Colonic mucosa (tissue), 4 donors: ENCODE measurements around the gene SMIM27. TPM values are rescaled to one million over a fixed set of nuclear protein-coding genes. Genes with fewer than 3 reads are reported as not detected.
A peak's percentile ranks its signal among the peaks of the same experiment; 100 is the strongest.

ENCODE experiments used
- DNase-seq: peaks from one replicate; pipeline ENCODE4 v3.0.0-alpha.2; 2020
- H3K27ac ChIP-seq: fragments of 200-600 bp; one replicate; pipeline ENCODE4 v1.8.0; 2021
- H3K27me3 ChIP-seq: fragments of 200-600 bp; one replicate; pipeline ENCODE4 v1.8.0; 2021
- H3K36me3 ChIP-seq: fragments of 200-600 bp; one replicate; pipeline ENCODE4 v1.8.0; 2021
- H3K4me1 ChIP-seq: fragments of 200-600 bp; one replicate; pipeline ENCODE4 v1.8.0; 2021; ENCODE audit warnings: mild to moderate bottlenecking
- H3K4me3 ChIP-seq: fragments of 200-600 bp; one replicate; pipeline ENCODE4 v1.8.0; 2021
- H3K9ac ChIP-seq, 2 donors: one replicate each; pipeline ENCODE4 v1.7.0; 2013; ENCODE audit warnings: control low read depth in 2 of 2, low read depth in 2 of 2, low read length in 2 of 2
- H3K9me3 ChIP-seq: fragments of 200-600 bp; one replicate; pipeline ENCODE4 v1.8.0; 2021
- CTCF ChIP-seq: fragments of 200-600 bp; IDR thresholded peaks from one replicate; pipeline ENCODE4 v1.8.0; 2022; ENCODE audit warnings: antibody characterized with exemption, mild to moderate bottlenecking
- intact Hi-C: fragments of 100-400 bp; cut with DNase I; formaldehyde crosslinking; loops from one replicate; pipeline ENCODE4 v1.14.1; 2022
- total RNA-seq, 2 donors: library from RNA; stranded (reverse); fragmentation: NEBNext Ultra II Directional in 1 of 2; extraction: Animal tissue kit (Norgen Biotek cat#: 25700) in 1 of 2; gene quantifications; one replicate each; pipeline ENCODE4 v1.2.1, GENCODE V29; 2021
- donor health status: healthy.
- donor health status: DM: no; HTN: no; CAD: no.
- donor health status: DM: no; HTN: no; CAD: no.

The SMIM27 gene
- 10 to 100 TPM in 1 of 2 donors, 1 to 10 TPM in 1; 7.4 to 10.9 TPM for total RNA-seq

GRCh38 chr9:32552172-32552872 lies at the start of gene SMIM27, which contains the start of gene TOPORS:
Gene SMIM27, plus strand, starts transcription at chr9:32552327. Its CDS starts 108 bp downstream, at chr9:32552435.
Gene TOPORS, minus strand, starts transcription at chr9:32552586. Its CDS starts 150 bp downstream, at chr9:32552436.
- Histone ChIP-seq H3K27ac (peak within 1 kb of the TSS; percentile 95), H3K9me3 (no peaks in the 10 kb centered on the region), H3K27me3 (no peaks in the 10 kb centered on the region), H3K9ac (peak within 1 kb of the TSS; percentile 95 to 99), H3K36me3 (no peaks in the 10 kb centered on the region), H3K4me3 (peak within 1 kb of the TSS; percentile 86), H3K4me1 (peaks cover 8% of the 10 kb centered on the region)
- intact Hi-C loops, result no loop called here
- no peak for TF ChIP-seq CTCF
- peak; percentile 90 for DNase-seq

GRCh38 chr9:32502464-32502863 lies 49.7 kb upstream of the SMIM27 start:
- H3K36me3 ChIP-seq, result no peaks in the 10 kb centered on the region
- H3K27ac ChIP-seq, result no peak overlapping the region
- H3K9me3 ChIP-seq, result no peaks in the 10 kb centered on the region
- DNase-seq, result no peak
- no peaks in the 10 kb centered on the region for H3K4me1 ChIP-seq
- no peaks in the 10 kb centered on the region for H3K27me3 ChIP-seq
- TF ChIP-seq CTCF, result no peak
- no peak overlapping the region for H3K9ac ChIP-seq
- no peak overlapping the region for H3K4me3 ChIP-seq
- intact Hi-C loops, result no loop called here

GRCh38 chr9:32503008-32503407 lies 49.1 kb upstream of the SMIM27 start:
- no peaks in the 10 kb centered on the region for H3K4me1 ChIP-seq
- TF ChIP-seq CTCF, result no peak
- no peak overlapping the region for H3K4me3 ChIP-seq
- no peaks in the 10 kb centered on the region for H3K27me3 ChIP-seq
- no peak overlapping the region for H3K9ac ChIP-seq
- no peaks in the 10 kb centered on the region for H3K36me3 ChIP-seq
- no peak for DNase-seq
- no peak overlapping the region for H3K27ac ChIP-seq
- no peaks in the 10 kb centered on the region for H3K9me3 ChIP-seq
- intact Hi-C loops, result no loop called here

GRCh38 chr9:32508728-32509127 lies 43.4 kb upstream of the SMIM27 start:
- Histone ChIP-seq H3K9me3 (no peaks in the 10 kb centered on the region), H3K27me3 (no peaks in the 10 kb centered on the region), H3K9ac (no peak overlapping the region), H3K4me3 (no peak overlapping the region), H3K4me1 (no peaks in the 10 kb centered on the region), H3K27ac (no peak overlapping the region), H3K36me3 (no peaks in the 10 kb centered on the region)
- no peak for TF ChIP-seq CTCF
- no peak for DNase-seq
- intact Hi-C loops, result no loop called here

- intact Hi-C loops, result no loop called here
- no peaks in the 10 kb centered on the region for H3K27me3 ChIP-seq
- no peak for DNase-seq
- no peaks in the 10 kb centered on the region for H3K4me1 ChIP-seq
- H3K9ac ChIP-seq, result no peak overlapping the region
- H3K4me3 ChIP-seq, result no peak overlapping the region
- H3K9me3 ChIP-seq, result no peaks in the 10 kb centered on the region
- H3K27ac ChIP-seq, result no peak overlapping the region
- TF ChIP-seq CTCF, result no peak
- no peaks in the 10 kb centered on the region for H3K36me3 ChIP-seq
Observed at GRCh38 chr9:32516241-32516640, 35.9 kb upstream of the SMIM27 start.
